HK-2 (cell line): ENCODE measurements around the gene CD4.

Experiments used
- DNase-seq: peaks from one replicate; pipeline ENCODE4 v3.0.0-alpha.2; 2018; ENCODE audit not compliant: unreplicated experiment

CD4 gene

GRCh38 chr12:6778217-6778573 lies 11.1 kb upstream of the CD4 start:
- DNase-seq, result no peak

DNA sequence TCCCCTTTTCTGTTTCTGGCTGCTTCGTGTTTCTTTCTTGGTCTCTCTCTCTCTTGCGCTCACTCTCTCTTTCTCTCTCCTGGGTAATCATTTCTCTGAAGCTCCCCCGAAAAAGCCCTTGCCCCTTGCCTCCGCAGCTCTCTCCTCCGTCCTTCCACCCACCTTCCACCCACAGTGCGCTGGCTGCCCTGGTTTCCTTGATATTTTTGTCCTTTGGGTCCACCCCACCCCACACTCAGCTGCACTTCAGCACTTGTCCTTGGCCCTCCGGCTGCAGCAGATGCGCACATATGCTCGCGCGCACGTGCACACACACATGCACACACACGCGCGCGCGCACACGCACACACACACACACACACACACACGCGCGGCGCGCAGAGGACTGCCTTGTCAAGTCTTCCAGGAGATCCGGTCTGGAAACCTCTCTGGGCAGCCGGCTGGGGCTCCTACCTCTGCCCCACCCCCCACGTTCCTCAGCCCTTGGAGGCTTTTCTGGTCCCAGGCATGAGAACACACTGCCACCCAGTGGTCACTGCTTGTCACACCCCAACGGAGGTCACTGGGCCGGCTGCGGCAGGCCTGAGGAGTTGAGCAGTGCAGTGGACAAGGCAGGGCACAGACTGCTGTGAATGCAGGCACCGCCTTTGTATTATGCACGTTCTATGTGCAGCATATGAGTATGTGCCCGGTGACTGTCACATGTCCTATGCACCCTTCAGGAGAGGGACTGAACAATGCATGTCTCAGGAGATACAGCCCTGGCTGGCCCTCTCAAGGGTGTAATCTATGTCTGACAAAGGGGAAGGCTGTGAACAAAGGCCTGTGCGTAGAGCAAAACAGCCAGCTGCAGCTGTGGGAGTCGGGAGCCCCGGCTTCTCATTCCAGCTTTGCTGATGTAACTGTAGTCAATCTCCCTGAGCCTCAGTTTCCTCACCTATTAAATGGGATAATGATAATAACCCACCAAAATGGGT lies 10.5 kb upstream of the CD4 start:
- peak; percentile 96 for DNase-seq

- DNase-seq, result no peak
Measured at GRCh38 chr12:6779708-6780432, 9.5 kb upstream of the CD4 start.

- DNase-seq, result no peak
Measured at GRCh38 chr12:6780573-6780972, 8.8 kb upstream of the CD4 start.

DNA sequence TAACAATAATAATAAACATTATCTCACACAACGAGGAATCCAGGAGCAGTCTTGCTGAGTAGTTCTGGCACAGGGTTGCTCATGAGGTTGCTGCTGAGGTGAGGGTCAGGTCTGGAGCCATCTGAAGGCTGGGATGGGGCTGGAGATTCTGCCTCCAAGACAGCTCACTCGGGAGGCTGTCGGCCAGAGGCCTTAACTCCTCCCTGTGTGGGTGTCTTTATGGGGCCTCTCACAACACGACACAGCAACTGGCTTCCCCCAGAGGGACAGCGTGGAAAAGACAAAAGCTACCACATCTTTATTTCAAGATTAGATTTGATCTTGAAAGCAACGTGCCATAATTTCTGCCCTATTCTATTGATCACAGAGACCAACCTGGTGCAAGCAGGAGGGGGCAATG lies 7.2 kb upstream of the CD4 start:
- no peak for DNase-seq

GRCh38 chr12:6782850-6783566 lies 6.3 kb upstream of the CD4 start:
- DNase-seq, result no peak

- no peak for DNase-seq
Measured at GRCh38 chr12:6783828-6784227, 5.5 kb upstream of the CD4 start.

GRCh38 chr12:6784296-6784695 lies 5.0 kb upstream of the CD4 start:
- DNase-seq, result no peak

DNA sequence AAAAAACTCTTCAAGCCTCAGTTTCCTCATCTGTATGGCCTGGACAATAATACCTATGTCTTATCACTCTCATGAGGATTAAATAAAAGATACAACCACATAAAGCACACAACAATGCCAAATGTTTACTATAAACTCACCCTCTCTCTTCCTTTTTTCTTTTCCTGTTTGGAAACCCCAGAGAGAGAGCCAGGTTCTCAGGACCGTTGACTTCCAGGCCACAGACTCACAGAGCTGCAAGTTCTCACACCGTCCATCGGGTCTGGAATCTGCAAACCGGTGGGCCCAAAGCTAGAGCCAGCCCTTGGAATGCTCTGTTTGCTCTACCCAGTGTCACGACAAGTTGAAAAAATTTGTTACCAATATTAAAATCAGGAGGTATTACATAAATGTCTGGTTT lies 4.6 kb upstream of the CD4 start:
- no peak for DNase-seq

GRCh38 chr12:6786416-6787094 lies 2.8 kb upstream of the CD4 start:
- no peak for DNase-seq

DNA sequence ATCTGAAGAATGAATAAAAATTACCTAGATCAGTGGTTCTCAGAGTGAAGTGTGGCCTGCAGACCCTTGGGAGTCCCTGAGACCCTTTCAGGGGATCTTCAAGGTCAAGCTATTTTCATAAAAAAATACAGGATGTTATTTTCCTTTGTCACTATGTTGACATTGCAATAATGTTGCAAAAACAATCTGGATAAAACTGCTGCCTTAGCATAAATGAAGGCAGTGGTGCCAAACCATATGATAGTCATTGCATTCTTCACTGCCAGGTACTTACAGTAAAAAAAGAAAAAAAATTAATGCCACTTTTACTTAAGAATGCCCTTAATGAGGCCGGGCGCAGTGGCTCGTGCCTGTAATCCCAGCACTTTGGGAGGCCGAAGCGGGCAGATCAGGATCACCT lies 2.0 kb upstream of the CD4 start:
- no peak for DNase-seq

DNA sequence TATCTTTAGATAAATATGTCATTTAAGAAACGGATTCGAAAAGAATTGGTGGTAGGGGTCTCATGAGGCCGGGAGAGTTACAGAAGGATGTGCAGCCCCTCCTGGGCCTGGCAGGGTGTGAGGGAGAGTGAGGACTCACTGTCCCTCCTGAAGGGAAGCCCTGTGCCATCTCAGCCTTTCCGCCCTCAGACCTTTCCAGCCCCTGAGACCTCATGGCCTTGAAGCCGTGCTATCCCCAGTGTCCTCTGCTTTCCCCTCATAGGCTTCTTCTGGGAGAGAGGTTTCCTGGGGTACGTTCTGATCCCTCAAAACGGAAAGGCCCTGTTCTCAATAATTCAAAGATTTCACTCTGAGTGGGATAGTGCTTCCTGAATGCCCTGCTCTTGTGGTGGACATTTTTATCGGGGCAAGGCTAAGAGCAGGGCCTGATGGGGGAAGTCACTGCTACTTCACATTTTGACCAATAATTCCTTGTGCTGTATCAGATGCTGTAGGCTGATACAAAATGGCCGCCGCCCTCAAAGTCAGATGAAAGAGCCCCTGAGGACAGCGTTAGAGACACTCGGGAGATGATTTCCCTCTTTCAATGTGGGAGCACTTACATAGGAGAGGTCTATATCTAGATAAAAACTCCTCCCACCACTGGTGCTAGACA lies 1.3 kb downstream of the CD4 start:
- no peak for DNase-seq

DNA sequence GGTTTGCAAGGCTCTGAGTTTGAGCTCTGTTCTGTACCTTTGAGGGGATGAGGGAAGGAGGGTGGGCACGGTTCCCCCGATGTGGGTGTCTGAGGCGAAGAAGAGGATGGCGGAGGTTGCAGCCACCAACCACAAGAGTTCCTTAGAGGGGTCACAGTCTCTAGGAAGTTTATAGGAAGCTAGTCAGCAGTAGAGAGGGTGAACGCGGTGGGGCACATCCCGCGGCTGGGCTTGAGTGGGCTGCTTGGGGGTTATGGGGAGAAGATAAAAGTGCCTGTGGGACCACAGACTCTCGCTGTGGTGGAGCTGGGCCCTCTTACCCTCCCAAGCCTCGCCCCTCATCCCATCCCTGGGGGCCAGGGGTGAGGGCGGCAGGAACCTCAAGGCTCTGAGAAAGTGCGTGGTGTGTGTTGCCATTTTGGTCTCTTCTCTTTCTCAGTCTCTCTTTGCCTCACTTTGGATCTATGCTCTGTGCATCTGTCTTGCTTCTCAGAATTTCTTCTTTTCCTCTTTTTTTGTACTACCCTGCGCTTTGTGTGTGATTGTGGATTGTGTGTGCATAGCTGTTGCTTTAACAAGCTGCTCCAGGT lies 2.7 kb downstream of the CD4 start:
- DNase-seq, result no peak

DNA sequence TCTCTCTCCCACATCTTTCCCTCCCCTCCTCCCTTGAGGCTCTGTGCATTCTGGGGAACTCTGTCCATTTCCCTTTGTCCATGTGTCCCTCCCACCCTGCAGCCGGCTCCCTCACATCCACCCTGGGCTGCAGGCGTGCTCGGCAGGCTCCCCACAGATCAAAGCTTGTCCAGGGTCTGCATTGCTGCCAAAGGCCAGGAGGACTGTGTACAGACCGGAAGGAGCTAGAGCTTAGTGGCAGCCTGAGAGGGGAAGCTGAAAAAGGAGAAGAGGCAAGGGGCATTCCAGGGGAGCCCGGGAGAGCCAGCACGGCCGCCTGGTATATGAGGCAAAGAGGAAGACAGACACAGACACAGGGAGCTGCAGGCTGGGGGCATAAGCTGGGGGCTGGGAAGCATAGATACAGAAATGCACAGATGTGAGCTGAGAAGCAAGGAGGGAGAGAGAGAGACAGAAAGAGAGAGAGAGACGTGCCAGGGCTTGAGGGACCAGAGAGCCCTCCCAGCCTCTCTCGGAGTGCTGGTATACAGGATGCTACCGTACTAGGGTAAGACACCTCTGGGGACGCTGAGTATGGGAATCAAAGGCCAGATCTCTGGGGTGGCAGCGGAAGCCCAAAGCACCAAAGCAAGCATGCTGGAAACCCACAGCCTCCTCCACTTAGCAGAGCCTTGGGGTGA lies 3.3 kb downstream of the CD4 start:
- DNase-seq, result no peak

DNA sequence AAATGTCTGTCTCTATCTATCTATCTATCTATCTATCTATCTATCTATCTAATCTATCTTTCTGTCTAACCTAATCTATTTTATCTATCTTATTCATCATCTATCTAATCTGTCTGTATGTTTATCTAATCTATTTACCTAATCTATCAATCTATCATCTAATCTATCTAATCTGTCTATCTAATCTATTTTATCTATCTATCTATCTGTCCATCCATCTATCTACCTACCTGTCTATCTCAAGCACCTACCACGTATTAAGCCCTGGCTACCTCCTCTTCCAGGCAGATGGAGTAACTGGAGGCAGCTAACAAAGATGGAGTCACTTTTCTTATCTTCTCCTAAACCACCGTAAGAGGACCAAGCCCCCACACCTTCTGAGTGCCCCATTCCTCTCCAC lies 5.8 kb downstream of the CD4 start:
- DNase-seq, result no peak

GRCh38 chr12:6796576-6796975 lies 7.2 kb downstream of the CD4 start:
- no peak for DNase-seq

DNA sequence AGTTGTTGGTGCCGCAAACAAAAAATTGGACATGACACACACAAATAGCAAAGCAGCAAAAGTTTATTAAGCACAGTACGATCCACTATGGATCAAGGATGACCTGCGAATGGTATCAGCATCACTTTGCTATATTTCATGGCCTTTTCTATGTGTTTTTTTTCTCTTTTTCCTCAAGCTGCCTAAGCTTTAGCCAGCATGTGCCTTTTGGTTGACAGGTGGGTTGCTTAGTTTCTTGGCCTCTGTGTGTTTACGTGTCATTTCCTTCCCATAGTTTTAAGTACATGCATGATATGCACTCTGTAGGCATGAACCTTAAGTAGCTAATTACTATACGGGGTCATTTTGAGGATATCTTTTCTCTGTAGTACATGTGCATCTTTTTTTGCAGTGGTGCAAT lies 9.8 kb downstream of the CD4 start:
- no peak for DNase-seq

DNA sequence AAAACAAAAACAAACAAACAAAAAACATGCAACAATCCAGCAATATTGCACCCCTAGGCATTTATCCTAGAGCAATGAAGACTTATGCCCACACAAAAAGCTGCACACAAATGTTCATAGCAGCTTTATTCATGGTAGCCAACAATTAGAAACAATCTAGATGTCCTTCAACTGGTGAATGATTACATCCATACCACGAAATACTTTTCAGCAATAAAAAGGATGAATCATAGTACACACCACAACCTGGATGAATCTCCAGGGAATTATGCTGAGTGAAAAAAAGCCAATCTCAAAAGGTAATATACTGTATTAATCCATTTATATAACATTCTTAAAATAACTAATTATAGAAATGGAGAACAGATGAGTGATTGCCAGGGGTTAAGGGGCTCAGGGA lies 17.8 kb downstream of the CD4 start:
- no peak for DNase-seq

DNA sequence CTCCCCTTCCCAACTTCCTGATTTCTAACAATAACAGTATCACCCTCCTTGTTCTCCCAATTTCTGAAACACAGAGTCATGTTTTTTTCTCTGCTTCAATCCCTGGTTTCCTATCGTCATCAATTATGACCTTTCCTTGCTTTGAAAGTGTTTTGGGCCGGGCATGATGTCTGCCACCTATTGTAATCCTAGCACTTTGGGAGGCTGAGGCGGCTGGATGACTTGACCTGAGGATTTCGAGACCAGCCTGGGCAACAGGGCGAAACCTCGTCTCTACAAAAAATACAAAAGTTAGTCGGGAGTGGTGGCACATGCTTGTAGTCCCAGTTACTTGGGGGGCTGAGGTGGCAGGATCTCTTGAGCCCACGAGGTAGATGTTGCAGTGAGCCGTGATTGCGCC lies 19.7 kb downstream of the CD4 start:
- DNase-seq, result no peak

- no peak for DNase-seq
Measured at GRCh38 chr12:6810758-6811157, 21.4 kb downstream of the CD4 start.

GRCh38 chr12:6813363-6813762 lies 24.0 kb downstream of the CD4 start:
- DNase-seq, result no peak
